HG02840 (cell line): ENCODE measurements around the gene GCAT.

Experiments used
- ATAC-seq: cut with Tn5 transposase; IDR thresholded peaks from one replicate; pipeline ENCODE4 v1.9.1; 2021; ENCODE audit warnings: mild to moderate bottlenecking, moderate library complexity, moderate number of reproducible peaks; ENCODE audit not compliant: unreplicated experiment, low FRiP score

Gene GCAT

DNA sequence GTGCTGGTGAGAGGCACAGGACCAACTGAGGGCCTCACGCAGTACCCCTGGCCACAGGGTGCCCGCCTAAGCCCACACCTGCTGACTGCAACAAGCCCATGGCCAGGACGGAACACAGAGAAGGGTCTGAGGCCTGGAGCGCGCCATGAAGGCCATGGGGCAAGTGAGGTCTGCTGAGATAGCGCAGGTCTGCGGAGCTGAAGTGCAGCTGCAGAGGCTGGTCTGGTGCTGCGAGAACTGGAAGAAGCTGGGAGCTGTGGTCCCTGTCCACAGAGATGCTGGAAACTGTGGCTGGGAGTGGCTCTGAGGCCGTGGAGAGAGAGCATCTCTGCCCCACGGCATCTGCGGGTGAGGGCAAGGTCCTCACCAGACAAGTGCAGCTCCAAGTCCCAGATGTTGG, 23.7 kb downstream of the GCAT start:
- ATAC-seq, result no peak

DNA sequence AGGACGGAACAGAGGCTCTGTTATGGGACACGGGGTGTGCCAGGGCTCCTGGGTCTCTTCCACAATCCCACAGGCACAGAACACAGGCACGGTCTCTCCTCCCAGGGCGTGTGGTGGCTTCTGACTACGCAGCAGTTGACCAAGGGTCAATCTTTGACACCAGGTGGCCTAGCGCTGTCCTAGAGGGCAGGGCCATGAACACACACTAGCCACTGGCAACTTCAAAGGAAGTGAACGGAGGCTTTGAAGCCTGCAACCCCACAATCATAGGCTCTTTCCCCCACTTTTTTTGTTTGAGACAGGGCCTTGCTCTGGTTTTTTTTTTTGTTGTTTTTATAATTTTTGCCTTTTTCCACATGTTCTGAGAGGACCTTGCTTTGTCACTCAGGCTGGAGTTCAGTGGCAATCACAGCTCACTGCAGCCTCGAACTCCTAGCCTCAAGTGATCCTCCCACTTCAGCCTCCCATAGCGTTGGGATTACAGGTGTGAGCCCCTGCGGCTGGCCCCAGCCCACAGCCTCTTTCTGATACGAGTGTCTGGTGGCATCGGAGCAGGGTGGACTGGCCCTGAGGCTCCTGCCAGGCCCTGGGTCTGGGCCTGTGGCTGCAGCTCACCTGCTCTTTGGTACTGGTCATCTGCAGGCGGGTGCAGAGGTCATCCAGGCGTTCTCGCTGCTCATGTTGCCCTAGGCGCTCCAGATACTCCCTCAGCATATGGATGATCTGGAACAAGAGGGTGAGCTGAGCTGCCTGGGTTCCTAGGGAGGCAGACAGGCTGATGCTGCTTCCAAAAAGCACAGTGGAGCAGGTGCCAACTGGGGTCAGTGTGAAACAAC, 24.5 kb downstream of the GCAT start:
- ATAC-seq, result no peak

DNA sequence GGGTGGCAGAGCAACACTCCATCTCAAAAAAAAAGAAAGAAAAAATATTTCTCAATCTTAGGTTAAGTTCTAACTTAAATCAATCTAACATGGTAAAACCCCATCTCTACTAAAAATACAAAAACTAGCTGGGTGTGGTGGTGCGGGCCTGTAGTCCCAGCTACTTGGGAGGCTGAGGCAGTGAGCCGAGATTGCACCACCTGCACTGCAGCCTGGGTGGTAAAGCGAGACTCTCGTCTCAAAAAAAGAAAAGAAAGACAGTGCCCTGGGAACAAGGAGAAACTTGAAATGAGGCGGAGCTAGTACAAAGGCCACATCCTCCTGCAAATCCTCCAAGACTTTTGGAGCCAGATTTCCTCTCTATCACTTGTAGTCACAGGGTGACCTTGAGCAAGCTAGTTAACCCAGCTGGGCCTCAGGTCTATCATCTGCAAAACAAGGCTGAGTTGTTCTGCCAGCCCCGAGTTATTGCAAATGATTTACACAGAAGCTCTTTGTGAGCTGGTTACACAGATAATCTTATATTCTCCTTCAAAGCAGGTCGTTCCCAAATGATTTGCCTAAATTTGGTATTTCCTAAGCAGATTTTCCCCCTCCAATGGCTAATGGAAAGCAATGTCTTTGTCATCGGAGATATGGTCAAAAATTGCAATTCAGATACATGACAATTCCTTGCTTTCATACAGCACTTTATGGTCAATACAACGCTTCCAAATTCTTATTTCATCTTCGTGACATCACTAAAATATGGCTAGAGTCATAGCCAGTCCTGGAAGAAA, 34.5 kb downstream of the GCAT start:
- no peak for ATAC-seq

DNA sequence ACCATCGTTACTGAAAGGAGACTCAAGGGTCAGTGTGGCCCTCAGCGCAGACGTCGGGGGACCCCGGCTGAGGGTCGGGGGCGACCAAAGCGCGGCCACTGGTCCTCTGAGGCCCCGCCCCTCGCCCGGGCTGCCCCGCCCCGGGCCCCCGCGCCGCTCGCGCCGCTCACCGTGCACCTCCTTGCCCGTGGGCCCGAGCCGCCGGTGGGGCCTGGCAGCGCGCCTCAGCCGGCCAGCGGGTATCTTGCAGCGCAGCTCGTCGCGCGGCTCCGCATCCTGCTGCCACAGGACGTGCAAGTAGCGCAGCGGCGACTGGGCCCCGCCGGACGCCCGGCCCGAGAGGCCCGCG, 36.0 kb downstream of the GCAT start:
- ATAC-seq, result peak; percentile 44

DNA sequence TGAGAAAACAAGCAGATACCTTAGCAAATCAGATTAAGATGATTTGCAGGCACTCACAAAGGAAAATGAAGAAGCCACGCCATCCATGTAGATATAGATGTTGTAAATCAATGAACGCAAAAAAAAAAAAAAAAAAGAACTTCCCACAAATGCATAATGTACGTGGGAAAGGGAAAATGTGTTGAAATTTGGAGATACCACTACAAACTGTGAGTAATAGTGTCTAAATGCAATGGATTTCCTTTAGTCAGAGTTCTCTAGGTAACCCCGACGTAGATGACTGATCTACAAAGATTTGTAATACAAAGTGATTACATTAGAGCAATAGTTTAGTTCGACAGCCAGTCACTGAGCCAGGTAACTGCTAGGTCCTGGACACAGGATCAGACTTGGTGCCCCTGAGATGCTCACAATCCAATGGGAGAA, 37.2 kb downstream of the GCAT start:
- ATAC-seq, result no peak

DNA sequence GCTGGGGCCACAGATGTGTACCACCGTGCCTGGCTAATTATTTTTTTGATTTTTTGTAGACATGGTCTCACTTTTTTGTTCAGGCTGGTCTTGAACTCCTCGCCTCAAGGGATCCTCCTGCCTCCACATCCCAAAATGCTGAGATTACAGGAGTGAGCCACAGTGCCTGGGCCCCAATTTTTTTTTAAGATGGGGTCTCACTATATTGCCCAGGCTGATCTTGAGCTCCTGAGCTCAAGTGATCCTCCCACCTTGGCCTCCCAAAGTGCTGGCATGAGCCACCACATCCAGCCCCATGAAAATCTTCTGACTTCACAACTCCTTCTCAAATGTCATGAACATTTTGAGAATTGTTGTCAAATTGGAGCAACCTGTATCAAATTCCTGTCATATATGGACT, 38.7 kb downstream of the GCAT start:
- no peak for ATAC-seq

DNA sequence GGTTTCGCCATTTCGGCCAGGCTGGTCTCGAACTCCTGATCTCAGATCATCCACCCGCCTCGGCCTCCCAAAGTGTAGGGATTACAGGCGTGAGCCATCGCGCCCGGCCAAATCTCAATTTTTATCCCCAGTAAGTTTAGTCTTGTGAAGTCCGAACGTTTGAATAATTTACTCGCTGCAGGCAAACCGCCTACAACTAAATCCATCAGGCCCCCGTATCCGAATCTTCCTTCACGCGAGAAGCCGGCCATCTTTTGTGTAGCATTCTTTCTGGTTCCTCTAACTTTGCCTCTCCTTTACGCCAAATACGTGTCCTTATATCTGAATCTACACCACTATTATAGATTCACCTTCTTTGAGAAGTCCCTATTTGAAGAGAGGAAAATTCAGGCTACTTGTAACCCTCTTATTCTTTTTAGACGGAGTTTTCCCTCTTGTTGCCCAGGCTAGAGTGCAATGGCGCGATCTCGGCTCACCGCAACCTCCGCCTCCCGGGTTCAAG, 40.9 kb downstream of the GCAT start:
- ATAC-seq, result no peak

DNA sequence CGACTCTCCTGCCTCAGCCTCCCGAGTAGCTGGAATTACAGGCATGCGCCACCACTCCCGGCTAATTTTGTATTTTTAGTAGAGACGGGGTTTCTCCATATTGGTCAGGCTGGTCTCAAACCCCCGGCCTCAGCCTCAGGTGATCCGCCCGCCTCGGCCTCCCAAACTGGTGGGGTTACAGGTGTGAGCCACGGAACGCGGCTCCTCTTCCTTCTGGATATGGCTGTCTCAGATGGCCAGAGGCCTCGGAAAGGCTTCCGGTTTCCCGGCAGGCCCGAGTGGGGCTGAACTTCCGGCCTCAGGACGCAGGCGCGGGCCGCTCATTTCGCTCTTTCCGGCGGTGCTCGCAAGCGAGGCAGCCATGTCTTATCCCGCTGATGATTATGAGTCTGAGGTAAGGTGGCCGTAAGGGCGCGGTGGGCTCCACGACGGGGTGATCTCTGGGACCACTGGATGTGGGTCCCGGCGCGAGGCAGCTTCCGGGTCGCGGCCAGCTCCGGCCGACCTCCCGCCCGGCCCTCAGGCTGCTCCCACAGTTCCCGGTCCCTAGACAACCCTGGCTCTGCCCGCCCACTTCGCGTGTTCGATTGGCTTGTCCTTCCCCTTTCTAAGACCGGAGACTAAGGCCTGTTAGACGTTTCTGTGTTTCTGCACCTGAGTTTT, 41.5 kb downstream of the GCAT start, which contains the start of gene EIF3L:
TSS of gene EIF3L (plus strand) at position 331 of the 663 bp plus-strand sequence. CDS start at position 362, 31 bp downstream.
- ATAC-seq, result peak; percentile 61

DNA sequence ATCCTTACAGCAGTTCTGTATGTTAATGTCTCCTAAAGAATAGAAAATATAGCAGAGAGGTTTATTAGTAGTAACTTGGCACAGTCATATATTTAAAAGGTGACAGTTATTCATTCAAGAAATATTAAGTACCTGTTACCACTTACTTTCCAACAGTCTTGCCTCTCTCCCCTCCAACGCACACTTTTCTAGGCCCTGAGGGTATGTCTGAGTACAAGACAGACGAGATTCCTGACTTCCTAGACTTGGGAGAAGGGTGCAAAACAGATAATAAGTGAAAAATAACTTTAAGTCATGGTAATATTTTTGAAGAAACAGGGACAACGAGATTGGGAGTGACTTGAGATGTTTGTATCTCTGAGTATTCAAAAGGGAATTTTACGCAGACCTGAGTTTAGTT, 43.1 kb downstream of the GCAT start:
- ATAC-seq, result no peak

DNA sequence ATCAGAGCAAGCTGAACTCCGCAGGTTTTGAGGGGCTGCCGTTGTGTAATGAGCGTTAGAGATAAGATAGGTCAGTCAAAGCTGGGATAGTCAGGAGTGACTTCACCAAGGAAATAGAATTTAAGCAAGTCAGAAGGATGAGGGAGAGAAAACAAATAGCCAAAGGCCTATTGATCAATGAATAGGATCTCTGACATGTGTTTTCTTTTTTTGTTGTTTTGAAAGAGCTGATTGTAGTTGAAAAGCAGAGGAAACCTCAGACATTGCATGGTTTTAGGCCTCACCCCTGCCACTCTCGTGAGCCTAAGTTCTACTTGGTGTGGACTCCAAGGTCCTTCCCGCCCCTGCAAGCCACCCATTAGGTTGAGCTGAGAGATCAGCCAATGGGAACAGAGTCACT, 44.7 kb downstream of the GCAT start:
- no peak for ATAC-seq

DNA sequence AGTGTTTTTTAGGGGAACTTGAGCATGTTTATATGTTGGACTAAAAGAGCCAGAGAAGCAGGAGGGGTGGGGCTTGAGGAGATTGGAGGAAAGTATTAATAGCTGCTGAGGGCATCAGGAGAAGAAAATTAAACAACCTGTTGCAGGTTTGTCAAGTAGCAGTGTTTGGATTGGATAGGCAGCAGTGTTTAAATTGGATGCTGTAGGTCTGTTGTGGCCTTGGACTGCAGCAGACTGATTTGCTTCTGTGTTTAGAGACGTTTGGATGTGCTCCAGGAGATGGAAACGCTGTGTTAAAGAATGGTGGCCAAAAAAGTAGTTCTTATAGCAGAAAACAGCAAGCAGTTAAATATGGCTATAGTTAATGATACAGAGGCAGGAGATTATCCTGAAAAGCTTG, 47.2 kb downstream of the GCAT start:
- ATAC-seq, result no peak

DNA sequence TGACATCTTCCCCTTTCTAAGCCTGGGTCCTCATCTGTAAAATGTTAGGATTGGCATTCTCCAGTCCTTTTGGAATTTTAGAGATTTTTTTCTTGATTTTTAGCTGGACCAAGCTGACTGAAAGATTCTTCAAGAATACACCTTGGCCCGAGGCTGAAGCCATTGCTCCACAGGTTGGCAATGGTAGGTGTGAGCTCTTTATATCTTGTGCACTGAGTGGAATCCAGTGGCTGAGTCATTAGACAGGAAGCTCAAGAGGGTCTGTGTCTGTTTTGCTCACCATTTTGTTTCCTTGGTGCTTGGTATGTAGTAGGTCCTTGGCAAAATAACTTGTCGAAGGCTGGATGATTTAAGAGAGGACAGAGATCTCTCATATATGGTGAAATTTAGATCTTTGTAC, 47.7 kb downstream of the GCAT start:
- ATAC-seq, result no peak

DNA sequence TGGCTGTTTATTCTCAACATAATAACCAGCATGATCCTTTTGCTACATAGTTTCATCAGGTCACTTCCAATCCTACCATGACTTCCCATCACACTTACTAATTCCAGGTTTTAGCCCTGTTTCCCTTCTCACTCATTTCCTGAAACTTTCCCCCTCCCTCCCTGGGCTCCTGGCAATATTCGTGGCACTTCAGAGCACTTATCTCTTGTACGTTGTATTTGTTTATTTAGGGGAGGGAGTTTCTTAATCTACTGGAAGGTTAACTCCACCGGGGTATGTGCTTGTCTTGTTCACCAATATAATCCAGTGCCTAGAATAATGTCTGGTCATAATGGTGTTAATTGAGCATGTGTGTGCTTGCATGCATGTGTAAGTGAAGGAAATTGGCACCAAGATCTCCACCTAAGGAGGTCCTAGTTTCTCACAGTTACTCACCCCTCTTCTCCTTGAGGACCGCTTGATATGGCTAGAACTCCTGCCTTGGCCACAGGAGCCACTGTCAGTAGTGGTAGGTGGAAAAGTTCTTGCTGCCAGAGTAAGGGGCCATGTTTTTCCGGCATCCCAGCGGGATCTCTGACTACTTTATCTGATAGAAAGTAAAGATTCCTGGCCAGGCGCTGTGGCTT, 53.2 kb downstream of the GCAT start:
- no peak for ATAC-seq

DNA sequence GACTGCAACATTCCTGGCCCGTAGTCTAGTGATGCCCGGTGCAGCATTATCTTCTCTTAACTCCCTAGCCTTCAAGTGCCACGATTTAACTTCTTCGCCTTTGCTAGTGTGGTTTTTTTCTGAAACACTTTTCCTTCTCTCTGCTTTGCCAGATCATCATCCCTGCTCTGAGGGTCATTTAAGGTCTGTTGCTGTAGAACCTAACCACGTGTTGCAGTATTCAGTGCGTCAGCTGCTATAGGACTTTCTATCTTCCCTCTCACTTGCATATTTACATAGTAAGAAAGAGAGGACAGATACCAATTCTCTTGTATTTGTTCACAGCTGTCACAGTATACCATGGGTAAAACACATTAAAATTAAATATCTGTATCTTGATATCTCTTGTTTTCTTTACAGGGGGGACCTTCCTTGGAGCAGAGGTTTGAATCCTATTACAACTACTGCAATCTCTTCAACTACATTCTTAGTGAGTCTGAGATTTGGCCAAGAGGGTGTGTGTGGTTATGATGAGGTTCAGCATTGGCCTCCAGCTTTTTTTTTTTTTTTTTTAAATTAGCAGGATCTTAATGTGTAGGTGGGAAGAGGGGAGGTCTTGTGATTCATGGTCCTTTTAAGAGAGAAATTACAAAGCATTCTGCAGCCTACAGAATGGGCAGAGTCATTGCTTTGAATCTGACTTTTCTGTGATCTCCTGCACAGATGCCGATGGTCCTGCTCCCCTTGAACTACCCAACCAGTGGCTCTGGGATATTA, 55.0 kb downstream of the GCAT start:
- no peak for ATAC-seq

DNA sequence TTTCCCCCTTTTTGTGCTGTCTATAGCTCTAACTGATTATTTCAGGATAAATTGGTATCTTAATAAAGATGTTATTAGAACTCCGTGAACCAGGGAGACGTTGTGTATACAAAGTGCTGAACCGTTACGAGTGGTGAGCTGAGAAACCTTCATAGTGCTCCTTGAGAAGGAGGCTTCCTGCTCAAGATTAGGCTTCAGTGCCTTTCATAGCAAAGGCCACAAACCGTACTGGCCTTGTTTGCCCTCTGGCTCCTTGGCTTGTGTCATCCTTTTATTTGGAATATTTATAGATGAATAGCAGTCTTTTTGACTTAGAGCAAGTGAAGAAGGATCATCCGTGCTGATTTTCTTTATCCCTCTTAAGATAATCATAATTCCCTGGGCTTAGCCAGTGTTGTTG, 57.8 kb downstream of the GCAT start:
- ATAC-seq, result no peak
